ENCODE measurements around the gene RAB40B. TPM values are rescaled to one million over a fixed set of nuclear protein-coding genes. Genes with fewer than 3 reads are reported as not detected.

RAB40B gene
- total and polyA plus RNA-seq, 2 of the 13 experiments (the other 11 are each of a cell fraction or from before 2014, with no cell fraction given) = 6.2 to 6.5 TPM

DNA sequence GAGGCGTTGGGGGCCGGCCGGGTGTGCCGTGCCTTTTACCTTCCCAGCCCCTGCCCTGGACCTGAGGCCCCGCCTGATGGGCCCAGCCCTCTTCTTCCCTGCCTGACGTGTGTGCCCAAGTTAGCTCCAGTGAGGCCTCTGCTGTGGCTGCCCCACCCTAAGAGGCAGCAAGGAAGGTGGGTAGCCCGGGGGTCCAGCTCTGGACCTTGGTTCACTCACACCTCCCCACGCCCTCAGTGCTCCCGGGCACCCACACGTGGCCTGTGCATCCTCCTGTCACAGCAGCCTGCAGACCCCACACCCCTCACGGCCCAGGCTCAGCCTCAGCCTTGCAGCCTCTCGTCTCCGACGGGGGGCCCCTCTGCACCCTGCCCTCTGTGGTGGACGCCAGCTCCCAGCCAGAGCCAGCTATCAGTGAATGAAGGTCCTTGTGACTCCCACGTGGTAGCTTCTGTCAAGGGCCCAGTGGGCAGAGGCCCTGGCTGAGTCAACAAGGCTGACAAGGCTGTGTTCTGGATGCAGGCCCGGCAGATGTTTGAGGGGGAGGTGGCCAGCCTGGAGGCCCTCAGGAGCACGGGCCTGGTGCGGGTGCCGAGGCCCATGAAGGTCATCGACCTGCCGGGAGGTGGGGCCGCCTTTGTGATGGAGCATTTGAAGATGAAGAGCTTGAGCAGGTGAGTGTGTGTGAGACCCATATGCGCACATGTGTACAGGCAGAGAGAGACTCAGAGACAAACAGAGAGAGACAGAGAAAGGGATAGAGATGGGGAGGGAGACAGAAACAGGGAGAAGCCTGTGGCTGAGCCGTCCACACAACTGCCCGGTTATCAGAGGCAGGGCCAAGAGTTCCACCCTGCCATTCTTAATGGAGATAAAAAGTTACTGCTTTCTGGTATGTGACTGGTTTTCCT is 39.7 kb upstream of the RAB40B start (continued):
- TF ChIP-seq KDM5B (CRISPR knock-in tag; IDR thresholded peaks at IDR 0.05; ENCODE audit: borderline replicate concordance) (peak; percentile 99), ETV6 (CRISPR knock-in tag; conservative IDR thresholded peaks at IDR 0.05) (peak; percentile 95), ZSCAN29 (CRISPR knock-in tag; conservative IDR thresholded peaks at IDR 0.05) (peak; percentile 82; the same call in 1 of the 2 replicates), SRSF9 (IDR thresholded peaks at IDR 0.05; ENCODE audit: borderline replicate concordance, insufficient read depth, low read depth, low read length, poor library complexity, severe bottlenecking) (no peak), CREM (IDR thresholded peaks at IDR 0.05) (peak; percentile 78), CREM (CRISPR knock-in tag; IDR thresholded peaks at IDR 0.05) (no peak), CEBPB (IDR thresholded peaks at IDR 0.05; ENCODE audit: borderline replicate concordance, low read depth, low read length) (no peak), HNF4A (CRISPR knock-in tag; IDR thresholded peaks at IDR 0.05) (peak; percentile 94), POGZ (CRISPR knock-in tag; IDR thresholded peaks at IDR 0.05) (peak; percentile 90), ZMYM4 (CRISPR knock-in tag; IDR thresholded peaks at IDR 0.05) (peak; percentile 99), ZBTB38 (CRISPR knock-in tag; IDR thresholded peaks at IDR 0.05) (peak; percentile 99), ZNF605 (CRISPR knock-in tag; IDR thresholded peaks at IDR 0.05) (peak; percentile 99), HMGA1 (CRISPR knock-in tag; conservative IDR thresholded peaks at IDR 0.05) (no peak), ELF4 (CRISPR knock-in tag; IDR thresholded peaks at IDR 0.05; ENCODE audit: borderline replicate concordance) (no peak; the same call in 1 of the 2 replicates), HMG20A (CRISPR knock-in tag; IDR thresholded peaks at IDR 0.05; ENCODE audit: borderline replicate concordance) (peak; percentile 94), ZFP1 (CRISPR knock-in tag; IDR thresholded peaks at IDR 0.05) (peak; percentile 99), ZFY (CRISPR knock-in tag; IDR thresholded peaks at IDR 0.05) (peak; percentile 100)
- TF ChIP-seq, protein P1, sequence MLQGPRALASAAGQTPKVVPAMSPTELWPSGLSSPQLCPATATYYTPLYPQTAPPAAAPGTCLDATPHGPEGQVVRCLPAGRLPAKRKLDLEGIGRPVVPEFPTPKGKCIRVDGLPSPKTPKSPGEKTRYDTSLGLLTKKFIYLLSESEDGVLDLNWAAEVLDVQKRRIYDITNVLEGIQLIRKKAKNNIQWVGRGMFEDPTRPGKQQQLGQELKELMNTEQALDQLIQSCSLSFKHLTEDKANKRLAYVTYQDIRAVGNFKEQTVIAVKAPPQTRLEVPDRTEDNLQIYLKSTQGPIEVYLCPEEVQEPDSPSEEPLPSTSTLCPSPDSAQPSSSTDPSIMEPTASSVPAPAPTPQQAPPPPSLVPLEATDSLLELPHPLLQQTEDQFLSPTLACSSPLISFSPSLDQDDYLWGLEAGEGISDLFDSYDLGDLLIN (CRISPR knock-in tag; IDR thresholded peaks at IDR 0.05; ENCODE audit: borderline replicate concordance) = peak; percentile 86; the same call in 1 of the 2 replicates
- TF ChIP-seq, protein P2, sequence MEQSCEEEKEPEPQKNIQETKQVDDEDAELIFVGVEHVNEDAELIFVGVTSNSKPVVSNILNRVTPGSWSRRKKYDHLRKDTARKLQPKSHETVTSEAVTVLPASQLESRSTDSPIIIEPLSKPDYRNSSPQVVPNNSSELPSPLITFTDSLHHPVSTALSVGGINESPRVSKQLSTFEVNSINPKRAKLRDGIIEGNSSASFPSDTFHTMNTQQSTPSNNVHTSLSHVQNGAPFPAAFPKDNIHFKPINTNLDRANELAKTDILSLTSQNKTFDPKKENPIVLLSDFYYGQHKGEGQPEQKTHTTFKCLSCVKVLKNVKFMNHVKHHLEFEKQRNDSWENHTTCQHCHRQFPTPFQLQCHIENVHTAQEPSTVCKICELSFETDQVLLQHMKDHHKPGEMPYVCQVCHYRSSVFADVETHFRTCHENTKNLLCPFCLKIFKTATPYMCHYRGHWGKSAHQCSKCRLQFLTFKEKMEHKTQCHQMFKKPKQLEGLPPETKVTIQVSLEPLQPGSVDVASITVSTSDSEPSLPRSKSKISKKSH (CRISPR knock-in tag; IDR thresholded peaks at IDR 0.05; ENCODE audit: borderline replicate concordance) = peak; percentile 99
- TF ChIP-seq, protein P3, sequence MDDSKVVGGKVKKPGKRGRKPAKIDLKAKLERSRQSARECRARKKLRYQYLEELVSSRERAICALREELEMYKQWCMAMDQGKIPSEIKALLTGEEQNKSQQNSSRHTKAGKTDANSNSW (CRISPR knock-in tag; IDR thresholded peaks at IDR 0.05; ENCODE audit: borderline replicate concordance) = peak; percentile 81; the same call in 1 of the 2 replicates
- TF ChIP-seq, protein P4, sequence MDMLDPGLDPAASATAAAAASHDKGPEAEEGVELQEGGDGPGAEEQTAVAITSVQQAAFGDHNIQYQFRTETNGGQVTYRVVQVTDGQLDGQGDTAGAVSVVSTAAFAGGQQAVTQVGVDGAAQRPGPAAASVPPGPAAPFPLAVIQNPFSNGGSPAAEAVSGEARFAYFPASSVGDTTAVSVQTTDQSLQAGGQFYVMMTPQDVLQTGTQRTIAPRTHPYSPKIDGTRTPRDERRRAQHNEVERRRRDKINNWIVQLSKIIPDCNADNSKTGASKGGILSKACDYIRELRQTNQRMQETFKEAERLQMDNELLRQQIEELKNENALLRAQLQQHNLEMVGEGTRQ (IDR thresholded peaks at IDR 0.05; ENCODE audit: low read depth, low read length) = peak; percentile 72
- TF ChIP-seq, protein P4 (CRISPR knock-in tag; IDR thresholded peaks at IDR 0.05; ENCODE audit: borderline replicate concordance) = peak; percentile 81; the same call in 1 of the 2 replicates
- TF ChIP-seq, protein P5, sequence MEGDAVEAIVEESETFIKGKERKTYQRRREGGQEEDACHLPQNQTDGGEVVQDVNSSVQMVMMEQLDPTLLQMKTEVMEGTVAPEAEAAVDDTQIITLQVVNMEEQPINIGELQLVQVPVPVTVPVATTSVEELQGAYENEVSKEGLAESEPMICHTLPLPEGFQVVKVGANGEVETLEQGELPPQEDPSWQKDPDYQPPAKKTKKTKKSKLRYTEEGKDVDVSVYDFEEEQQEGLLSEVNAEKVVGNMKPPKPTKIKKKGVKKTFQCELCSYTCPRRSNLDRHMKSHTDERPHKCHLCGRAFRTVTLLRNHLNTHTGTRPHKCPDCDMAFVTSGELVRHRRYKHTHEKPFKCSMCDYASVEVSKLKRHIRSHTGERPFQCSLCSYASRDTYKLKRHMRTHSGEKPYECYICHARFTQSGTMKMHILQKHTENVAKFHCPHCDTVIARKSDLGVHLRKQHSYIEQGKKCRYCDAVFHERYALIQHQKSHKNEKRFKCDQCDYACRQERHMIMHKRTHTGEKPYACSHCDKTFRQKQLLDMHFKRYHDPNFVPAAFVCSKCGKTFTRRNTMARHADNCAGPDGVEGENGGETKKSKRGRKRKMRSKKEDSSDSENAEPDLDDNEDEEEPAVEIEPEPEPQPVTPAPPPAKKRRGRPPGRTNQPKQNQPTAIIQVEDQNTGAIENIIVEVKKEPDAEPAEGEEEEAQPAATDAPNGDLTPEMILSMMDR (CRISPR knock-in tag; IDR thresholded peaks at IDR 0.05) = peak; percentile 36
